ENCODE data around the gene SOWAHA. TPM values are rescaled to one million over a fixed set of nuclear protein-coding genes. Genes with fewer than 3 reads are reported as not detected.

SOWAHA gene
- total and polyA plus RNA-seq, 2 of the 8 experiments (the other 6 are each of a cell fraction or from before 2014, with no cell fraction given), result 0.09 to 0.11 TPM

GRCh38 chr5:132777209-132778069 lies 35.7 kb upstream of the SOWAHA start, which contains the start of gene SEPTIN8 (continued):
- peak; percentile 29; the same call in 1 of the 2 replicates for TF ChIP-seq SIX5 (IDR thresholded peaks at IDR 0.05; ENCODE audit: low read depth, low read length)
- no peak for TF ChIP-seq EGR1 (IDR thresholded peaks at IDR 0.05; ENCODE audit: borderline replicate concordance, low read depth, low read length)
- no peak for TF ChIP-seq CBX8 (IDR thresholded peaks at IDR 0.05; ENCODE audit: borderline replicate concordance, low read depth, low read length)
- 0 out of 2 replicates have a peak, but pooled peaks have one; percentile 39 for TF ChIP-seq SP4 (IDR thresholded peaks at IDR 0.05; ENCODE audit: low read length)
- TF ChIP-seq SUZ12 (IDR thresholded peaks at IDR 0.05; ENCODE audit: low read length), result peak; percentile 68; the same call in 1 of the 2 replicates
- TF ChIP-seq RAD21 (IDR thresholded peaks at IDR 0.05 in 1 of 2, conservative IDR thresholded peaks at IDR 0.05 in 1 of 2; ENCODE audit: low read depth in 2 of 2, low read length in 2 of 2), result no peak
- no peak for TF ChIP-seq CBX5 (IDR thresholded peaks at IDR 0.05; ENCODE audit: low read depth, low read length)
- TF ChIP-seq SP1 (IDR thresholded peaks at IDR 0.05; ENCODE audit: low read depth, low read length), result no peak
- TF ChIP-seq SRF (IDR thresholded peaks at IDR 0.05; ENCODE audit: low read depth, low read length), result no peak
- 0 out of 4 replicates have a peak, but pooled peaks of 1 of the 2 experiments have one; percentile 5 for TF ChIP-seq SIN3A (conservative IDR thresholded peaks at IDR 0.05 in 1 of 2, IDR thresholded peaks at IDR 0.05 in 1 of 2; ENCODE audit: low read depth in 1 of 2, low read length in 2 of 2)
- TF ChIP-seq CREB1 (IDR thresholded peaks at IDR 0.05), result no peak
- no peak for TF ChIP-seq GTF2F1 (IDR thresholded peaks at IDR 0.05; ENCODE audit: borderline replicate concordance, low read depth, low read length)
- no peak for TF ChIP-seq RXRA (IDR thresholded peaks at IDR 0.05; ENCODE audit: insufficient read depth, low read depth, low read length)
- TF ChIP-seq YY1 (IDR thresholded peaks at IDR 0.05; ENCODE audit: low read depth, low read length), result peak; percentile 64; the same call in 1 of the 2 replicates
- 0 out of 2 replicates have a peak, but pooled peaks have one; percentile 36 for TF ChIP-seq TAF1 (IDR thresholded peaks at IDR 0.05; ENCODE audit: low read depth, low read length)
- TF ChIP-seq JUN (IDR thresholded peaks at IDR 0.05; ENCODE audit: low read depth, low read length), result no peak
- TF ChIP-seq TAF7 (optimal IDR thresholded peaks at IDR 0.05; ENCODE audit: borderline replicate concordance, low read depth, low read length), result no peak
- TF ChIP-seq RBBP5 (IDR thresholded peaks at IDR 0.05; ENCODE audit: borderline replicate concordance, low read depth, low read length), result no peak
- TF ChIP-seq, protein P1, sequence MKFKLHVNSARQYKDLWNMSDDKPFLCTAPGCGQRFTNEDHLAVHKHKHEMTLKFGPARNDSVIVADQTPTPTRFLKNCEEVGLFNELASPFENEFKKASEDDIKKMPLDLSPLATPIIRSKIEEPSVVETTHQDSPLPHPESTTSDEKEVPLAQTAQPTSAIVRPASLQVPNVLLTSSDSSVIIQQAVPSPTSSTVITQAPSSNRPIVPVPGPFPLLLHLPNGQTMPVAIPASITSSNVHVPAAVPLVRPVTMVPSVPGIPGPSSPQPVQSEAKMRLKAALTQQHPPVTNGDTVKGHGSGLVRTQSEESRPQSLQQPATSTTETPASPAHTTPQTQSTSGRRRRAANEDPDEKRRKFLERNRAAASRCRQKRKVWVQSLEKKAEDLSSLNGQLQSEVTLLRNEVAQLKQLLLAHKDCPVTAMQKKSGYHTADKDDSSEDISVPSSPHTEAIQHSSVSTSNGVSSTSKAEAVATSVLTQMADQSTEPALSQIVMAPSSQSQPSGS (IDR thresholded peaks at IDR 0.05; ENCODE audit: low read length), result no peak
- peak; percentile 82 for TF ChIP-seq E2F6 (IDR thresholded peaks at IDR 0.05)
- TF ChIP-seq PHF8 (conservative IDR thresholded peaks at IDR 0.05; ENCODE audit: low read depth, low read length), result peak; percentile 35; the same call in 1 of the 2 replicates
